GM19239 (cell line): Measurements from ENCODE around the gene SNX22.

ENCODE experiments used
- DNase-seq: peaks from one replicate; pipeline ENCODE4 v3.0.0; 2011; ENCODE audit warnings: low spot score; ENCODE audit not compliant: insufficient read length
- FAIRE-seq: peaks from 2 replicates; lab custom pipeline; 2011; peaks lifted over from hg19 to GRCh38; lab: Jason Lieb, UNC

Gene SNX22

GRCh38 chr15:64153480-64154367, 2.2 kb downstream of the SNX22 start:
- peak; percentile 87 for FAIRE-seq
- peak; percentile 89 for DNase-seq

GRCh38 chr15:64155802-64156651, 4.5 kb downstream of the SNX22 start:
- DNase-seq (no peak), FAIRE-seq (no peak)

- FAIRE-seq = no peak
- no peak for DNase-seq
These were observed 5.3 kb downstream of the SNX22 start for GRCh38 chr15:64156652-64157331.

- FAIRE-seq (no peak), DNase-seq (no peak)
These were observed 6.1 kb downstream of the SNX22 start for GRCh38 chr15:64157599-64158125.

- no peak for FAIRE-seq
- no peak for DNase-seq
These were observed 7.0 kb downstream of the SNX22 start for GRCh38 chr15:64158363-64159134.

- FAIRE-seq (no peak), DNase-seq (no peak)
These were observed 10.4 kb downstream of the SNX22 start for GRCh38 chr15:64161688-64162477.

- DNase-seq (no peak), FAIRE-seq (peak; percentile 14)
These were observed 10.9 kb downstream of the SNX22 start for GRCh38 chr15:64162478-64162868.

- DNase-seq (peak; percentile 87), FAIRE-seq (peak; percentile 89)
These were observed 11.5 kb downstream of the SNX22 start, which contains the start of gene PPIB for GRCh38 chr15:64162869-64163658. PPIB (minus strand) TSS chr15:64163022; CDS start chr15:64162986, 36 bp downstream.

- FAIRE-seq (peak; percentile 45), DNase-seq (no peak)
These were observed 12.3 kb downstream of the SNX22 start for GRCh38 chr15:64163659-64164362.

GRCh38 chr15:64164436-64164835, 12.9 kb downstream of the SNX22 start:
- FAIRE-seq (no peak), DNase-seq (no peak)

- FAIRE-seq (no peak), DNase-seq (no peak)
These were observed 14.8 kb downstream of the SNX22 start for GRCh38 chr15:64166102-64166890.

- DNase-seq (peak; percentile 52), FAIRE-seq (peak; percentile 88)
These were observed 28.8 kb downstream of the SNX22 start for GRCh38 chr15:64180235-64180824.

GRCh38 chr15:64182859-64183370, 31.4 kb downstream of the SNX22 start:
- FAIRE-seq = no peak
- DNase-seq = no peak

- no peak for FAIRE-seq
- no peak for DNase-seq
These were observed 33.8 kb downstream of the SNX22 start for GRCh38 chr15:64185146-64185911.
